ENCODE results near the gene SLC38A10. TPM values are rescaled to one million over a fixed set of nuclear protein-coding genes. Genes with fewer than 3 reads are reported as not detected.

Gene SLC38A10
- total RNA-seq: 100 and 120 TPM in 2 replicates

DNA sequence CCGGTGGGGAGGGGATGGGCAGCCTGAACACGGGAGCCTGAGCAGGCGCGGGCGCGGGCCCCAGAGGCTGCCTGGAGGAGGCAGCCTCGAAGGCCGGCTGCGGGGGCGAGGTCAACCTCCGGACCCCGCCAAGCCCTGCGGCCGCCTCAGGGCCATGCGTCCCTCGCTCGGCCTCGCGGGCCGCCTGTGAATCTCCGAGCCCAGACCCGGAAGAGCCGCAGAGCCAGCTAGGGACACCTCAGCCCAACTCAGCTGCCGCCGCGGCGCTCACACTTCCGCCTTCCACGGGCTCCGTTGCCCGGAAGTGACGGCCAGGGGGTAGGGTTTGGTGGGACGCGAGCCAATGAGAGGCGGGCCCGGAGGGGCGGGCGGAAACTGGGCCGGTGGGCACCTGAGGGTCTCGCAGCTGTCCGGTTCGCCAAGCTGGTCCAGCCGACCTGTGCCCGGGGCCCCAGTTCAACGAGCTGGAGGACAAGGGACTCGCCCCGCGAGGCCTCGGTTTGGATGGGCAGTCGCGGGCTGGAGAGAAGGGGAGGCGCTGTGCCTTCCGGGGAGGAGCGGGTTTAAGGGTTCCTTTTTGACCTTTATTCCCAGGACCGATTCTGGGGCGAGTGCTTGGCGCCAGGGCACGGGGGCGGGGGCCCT, at the start of gene SLC38A10:
SLC38A10 (minus strand) TSS at position 277 of the 645 bp plus-strand sequence. CDS start 386 bp downstream, outside the sequence.
- Histone ChIP-seq H3K36me3 (ENCODE audit: control insufficient read depth, insufficient read depth, low read length) (no peaks in the 10 kb centered on the region), H3K4me3 (ENCODE audit: low read depth, low read length) (peak within 1 kb of the TSS; percentile 81), H3K27me3 (ENCODE audit: control insufficient read depth, insufficient read depth, low read length) (no peaks in the 10 kb centered on the region)
- peak; percentile 39 for DNase-seq (ENCODE audit: low read depth)
- TF ChIP-seq, protein P1, sequence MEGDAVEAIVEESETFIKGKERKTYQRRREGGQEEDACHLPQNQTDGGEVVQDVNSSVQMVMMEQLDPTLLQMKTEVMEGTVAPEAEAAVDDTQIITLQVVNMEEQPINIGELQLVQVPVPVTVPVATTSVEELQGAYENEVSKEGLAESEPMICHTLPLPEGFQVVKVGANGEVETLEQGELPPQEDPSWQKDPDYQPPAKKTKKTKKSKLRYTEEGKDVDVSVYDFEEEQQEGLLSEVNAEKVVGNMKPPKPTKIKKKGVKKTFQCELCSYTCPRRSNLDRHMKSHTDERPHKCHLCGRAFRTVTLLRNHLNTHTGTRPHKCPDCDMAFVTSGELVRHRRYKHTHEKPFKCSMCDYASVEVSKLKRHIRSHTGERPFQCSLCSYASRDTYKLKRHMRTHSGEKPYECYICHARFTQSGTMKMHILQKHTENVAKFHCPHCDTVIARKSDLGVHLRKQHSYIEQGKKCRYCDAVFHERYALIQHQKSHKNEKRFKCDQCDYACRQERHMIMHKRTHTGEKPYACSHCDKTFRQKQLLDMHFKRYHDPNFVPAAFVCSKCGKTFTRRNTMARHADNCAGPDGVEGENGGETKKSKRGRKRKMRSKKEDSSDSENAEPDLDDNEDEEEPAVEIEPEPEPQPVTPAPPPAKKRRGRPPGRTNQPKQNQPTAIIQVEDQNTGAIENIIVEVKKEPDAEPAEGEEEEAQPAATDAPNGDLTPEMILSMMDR (IDR thresholded peaks at IDR 0.05; ENCODE audit: insufficient read depth, low read length, poor library complexity, severe bottlenecking): no peak

DNA sequence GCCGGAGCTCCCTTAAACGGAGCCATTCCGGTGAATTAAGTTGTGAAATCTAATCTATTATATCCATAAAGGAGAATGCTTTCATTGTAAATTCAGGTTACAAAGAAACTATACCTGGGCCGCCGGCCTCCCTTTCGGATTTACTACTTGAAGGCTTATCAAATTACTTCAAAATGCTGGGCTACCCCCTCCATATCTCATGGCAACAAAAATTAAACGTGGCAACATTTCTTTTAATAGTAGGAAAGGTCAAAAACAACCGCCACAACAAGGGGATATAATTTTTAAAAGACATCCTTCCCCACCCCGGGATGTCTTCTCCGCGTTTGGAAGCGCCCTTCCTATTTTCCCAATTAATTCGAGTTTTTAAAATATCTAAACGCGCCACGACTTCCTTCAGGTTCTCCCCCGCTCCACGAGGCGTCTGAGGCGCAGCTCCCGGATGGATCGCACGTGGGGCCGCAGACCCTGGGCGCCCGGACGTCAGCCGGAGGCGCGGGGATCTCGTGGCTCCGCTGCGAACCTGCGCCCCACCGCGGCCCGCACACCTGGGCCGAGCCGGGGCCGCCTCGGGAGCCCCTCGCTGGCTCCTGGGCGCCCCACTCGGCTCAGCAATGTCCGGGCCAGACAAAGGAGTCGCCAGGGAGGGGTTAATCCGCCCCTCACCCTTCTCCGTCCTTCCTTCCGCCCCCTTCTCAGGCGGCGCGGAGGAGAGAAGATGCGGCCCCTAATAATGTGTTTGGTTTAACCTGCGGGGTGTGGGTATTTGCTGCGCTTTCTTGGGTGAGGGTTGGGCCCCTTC, 47.4 kb upstream of the SLC38A10 start:
- Histone ChIP-seq H3K36me3 (ENCODE audit: control insufficient read depth, insufficient read depth, low read length) (no peaks in the 10 kb centered on the region), H3K4me3 (ENCODE audit: low read depth, low read length) (peak overlapping the region; percentile 77), H3K27me3 (ENCODE audit: control insufficient read depth, insufficient read depth, low read length) (peaks cover under 1% of the 10 kb centered on the region)
- TF ChIP-seq, protein P1 (IDR thresholded peaks at IDR 0.05; ENCODE audit: insufficient read depth, low read length, poor library complexity, severe bottlenecking): no peak
- DNase-seq (ENCODE audit: low read depth): no peak

DNA sequence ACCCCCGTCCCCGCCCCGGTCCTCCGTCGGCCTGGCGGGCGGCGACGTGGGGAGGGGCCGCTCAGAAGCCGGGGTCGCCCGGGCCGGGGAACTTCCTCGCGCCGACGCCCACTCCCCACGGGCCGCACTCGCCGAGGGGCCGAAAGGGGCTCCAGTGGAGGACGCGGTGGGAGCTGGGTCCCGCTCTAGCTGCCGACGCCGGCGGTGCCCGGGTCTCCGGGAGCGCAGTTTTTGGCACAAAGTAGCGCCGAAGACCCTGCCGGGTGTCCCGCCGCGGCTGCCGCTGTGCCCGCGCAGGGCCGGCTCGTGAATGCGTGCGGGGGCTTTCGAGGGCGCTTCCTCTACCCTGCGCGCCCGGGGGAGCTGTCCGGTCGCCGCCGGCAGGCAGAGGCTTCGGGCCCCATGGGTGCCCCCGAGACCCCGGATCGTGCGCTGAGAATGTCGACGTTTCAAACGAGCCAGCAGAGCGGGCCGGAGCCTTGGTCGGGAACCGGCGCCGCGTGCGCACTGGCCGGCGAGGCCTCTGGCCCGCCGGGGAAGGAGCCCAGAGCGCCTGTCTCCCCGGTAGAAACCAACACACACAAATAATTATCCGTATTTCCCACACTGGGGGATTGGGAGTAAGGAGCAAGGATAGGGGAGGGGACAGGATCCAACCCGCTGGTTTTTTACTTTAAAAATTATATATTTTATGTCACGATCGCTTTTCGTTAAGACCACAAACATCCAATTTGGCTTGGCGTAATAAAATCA, 46.6 kb upstream of the SLC38A10 start:
- DNase-seq (ENCODE audit: low read depth): no peak
- TF ChIP-seq, protein P1 (IDR thresholded peaks at IDR 0.05; ENCODE audit: insufficient read depth, low read length, poor library complexity, severe bottlenecking): no peak
- H3K27me3 ChIP-seq (ENCODE audit: control insufficient read depth, insufficient read depth, low read length): no peaks in the 10 kb centered on the region
- peak overlapping the region; percentile 77 for H3K4me3 ChIP-seq (ENCODE audit: low read depth, low read length)
- no peaks in the 10 kb centered on the region for H3K36me3 ChIP-seq (ENCODE audit: control insufficient read depth, insufficient read depth, low read length)

DNA sequence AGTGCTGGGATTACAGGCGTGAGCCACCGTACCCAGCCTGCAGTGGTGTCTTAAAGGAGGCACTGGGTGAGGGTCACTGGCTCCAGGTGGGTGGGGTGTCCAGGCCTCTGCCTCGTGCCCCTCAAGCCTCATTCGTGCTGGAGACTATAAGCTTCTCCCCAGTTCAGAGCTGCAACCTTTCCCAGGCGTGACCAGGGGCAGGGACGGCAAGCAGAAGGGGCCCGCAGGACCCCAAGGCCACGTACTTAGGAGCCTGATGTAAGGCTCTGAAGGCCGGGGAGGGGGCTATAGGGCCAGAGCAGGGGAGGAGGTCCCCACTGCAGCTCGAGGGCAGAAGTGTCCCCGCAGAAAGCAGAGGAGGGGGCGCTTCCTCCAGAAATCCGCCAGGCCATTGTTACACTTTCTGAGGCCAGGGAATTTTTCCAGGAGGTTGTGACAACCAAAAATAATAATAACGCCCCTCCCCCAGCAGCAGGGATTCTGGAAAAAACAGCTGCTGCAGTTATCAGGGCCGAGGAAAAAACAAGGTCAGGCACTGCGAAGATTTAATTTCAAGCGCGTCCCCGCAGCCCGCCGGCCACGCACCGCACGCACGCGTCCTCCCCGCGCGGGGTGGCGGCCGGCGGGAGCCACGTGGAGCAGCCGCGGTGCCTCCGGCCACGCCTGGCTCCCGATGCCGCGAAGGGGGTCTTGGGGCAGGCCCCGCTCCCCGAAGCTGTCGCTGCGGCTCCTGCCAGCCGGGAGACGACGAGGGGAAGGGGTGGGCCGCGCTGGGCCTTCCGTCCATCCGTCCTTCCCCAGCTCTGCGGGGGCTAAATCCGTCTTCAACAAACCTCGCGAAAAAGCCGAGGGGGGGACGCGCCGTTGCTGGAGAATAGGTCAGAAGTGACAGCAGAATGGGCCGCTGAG, 45.8 kb upstream of the SLC38A10 start:
- Histone ChIP-seq H3K27me3 (ENCODE audit: control insufficient read depth, insufficient read depth, low read length) (no peaks in the 10 kb centered on the region), H3K4me3 (ENCODE audit: low read depth, low read length) (peak overlapping the region; percentile 77)

More for the DNA sequence above, 45.8 kb upstream of the SLC38A10 start:
- TF ChIP-seq, protein P1 (IDR thresholded peaks at IDR 0.05; ENCODE audit: insufficient read depth, low read length, poor library complexity, severe bottlenecking): no peak
- DNase-seq (ENCODE audit: low read depth): no peak
- H3K36me3 ChIP-seq (ENCODE audit: control insufficient read depth, insufficient read depth, low read length): no peaks in the 10 kb centered on the region
